Measurements from ENCODE around the gene ERFE. TPM values are rescaled to one million over a fixed set of nuclear protein-coding genes. Genes with fewer than 3 reads are reported as not detected.
"Not testable (repeated sequence)": the region's sequence is repeated elsewhere in the genome, so short reads cannot be mapped to it uniquely, and the experiment has no call there.

ERFE gene
- total RNA-seq, 1 donor from 2014 or later: not detected

DNA sequence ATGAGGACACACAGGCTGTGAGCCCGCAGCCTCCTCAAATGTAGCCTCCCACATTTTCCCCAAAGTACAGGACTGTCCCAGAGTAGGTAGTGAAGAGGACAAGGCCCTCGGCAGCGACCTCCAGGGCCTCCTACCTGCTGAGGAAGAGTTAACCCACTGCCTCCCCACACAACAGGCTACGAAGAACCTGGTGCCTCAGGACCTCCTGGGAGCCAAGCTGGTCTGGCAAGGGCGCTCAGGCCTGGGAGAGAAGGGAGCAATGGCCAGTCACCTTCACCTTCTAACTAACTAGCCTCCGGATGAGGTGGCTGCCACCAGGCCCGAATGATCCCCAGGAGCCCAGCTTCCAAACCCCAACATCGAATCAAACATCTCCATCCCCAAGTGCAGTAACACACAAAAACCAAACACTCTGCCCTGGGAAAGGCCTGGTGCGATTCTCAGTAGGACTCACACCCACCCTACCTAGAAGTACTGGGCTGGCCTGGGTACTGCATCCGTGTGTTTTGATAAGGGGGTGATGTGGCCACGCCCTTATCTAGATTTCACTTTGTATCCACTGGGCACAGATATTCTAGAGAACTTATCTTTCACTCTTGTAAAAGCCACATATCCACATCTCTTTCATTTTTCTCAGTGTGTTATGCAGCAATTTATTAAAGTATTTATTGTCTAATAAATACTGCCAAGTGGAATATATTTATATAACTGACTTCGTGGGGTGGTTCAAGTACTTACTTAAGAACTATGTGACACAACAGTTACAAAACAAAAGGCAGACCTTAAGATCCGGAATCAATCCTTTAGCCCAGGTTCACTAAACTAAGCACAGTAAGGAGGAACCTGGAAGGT is 9.7 kb downstream of the ERFE start:
- no peak for DNase-seq (ENCODE audit: low read depth in 2 of 2)

GRCh38 chr2:238169048-238169707 is 10.4 kb downstream of the ERFE start:
- DNase-seq (ENCODE audit: low read depth in 2 of 2): peak; percentile 80 to 83

- DNase-seq (ENCODE audit: low read depth in 2 of 2): peak; percentile 85 to 91
Observed at GRCh38 chr2:238169708-238170251, 11.0 kb downstream of the ERFE start.

GRCh38 chr2:238170386-238171071 is 11.8 kb downstream of the ERFE start:
- DNase-seq (ENCODE audit: low read depth in 2 of 2): peak; percentile 19 to 48

DNA sequence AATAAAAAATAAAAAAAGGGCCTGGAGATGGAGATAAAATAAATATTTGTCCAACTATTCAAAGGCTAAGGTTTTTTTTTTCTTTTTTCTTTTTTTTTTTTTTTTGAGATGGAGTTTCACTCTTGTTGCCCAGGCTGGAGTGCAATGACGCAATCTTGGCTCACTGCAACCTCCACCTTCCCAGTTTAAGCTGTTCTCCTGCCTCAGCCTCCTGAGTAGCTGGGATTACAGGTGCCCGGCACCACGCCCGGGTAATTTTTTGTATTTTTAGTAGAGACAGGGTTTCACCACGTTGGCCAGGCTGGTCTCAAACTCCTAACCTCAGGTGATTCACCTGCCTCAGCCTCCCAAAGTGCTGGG is 12.3 kb downstream of the ERFE start:
- not testable (repeated sequence) for DNase-seq (ENCODE audit: low read depth in 2 of 2)

DNA sequence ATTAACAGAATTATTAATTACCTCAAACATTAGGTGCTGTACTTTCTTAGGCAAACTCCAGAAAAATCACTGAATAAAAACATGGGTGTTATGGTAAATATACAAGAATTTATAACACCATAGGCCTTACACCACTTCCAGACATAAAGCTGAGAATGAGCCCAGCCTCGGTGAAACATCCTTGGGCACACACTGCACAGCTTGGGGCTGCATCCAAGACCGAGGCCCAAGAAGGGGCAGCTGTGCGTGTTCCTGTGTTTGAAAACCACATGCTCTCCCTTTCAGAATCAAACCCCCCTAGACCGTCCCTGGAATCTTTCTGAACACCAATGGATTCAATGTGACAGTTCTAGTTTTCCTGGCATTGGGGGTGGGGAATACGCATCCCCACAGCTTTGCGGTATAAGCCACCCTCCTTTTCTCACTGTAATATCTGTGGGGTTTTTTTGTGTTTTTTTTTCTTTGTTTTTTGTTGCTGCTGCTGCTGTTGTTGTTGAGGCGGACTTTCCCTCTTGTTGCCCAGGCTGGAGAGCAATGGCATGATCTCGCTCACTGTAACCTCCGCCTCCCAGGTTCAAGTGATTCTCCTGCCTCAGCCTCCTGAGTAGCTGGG is 12.9 kb downstream of the ERFE start:
- no peak for DNase-seq (ENCODE audit: low read depth in 2 of 2)

DNA sequence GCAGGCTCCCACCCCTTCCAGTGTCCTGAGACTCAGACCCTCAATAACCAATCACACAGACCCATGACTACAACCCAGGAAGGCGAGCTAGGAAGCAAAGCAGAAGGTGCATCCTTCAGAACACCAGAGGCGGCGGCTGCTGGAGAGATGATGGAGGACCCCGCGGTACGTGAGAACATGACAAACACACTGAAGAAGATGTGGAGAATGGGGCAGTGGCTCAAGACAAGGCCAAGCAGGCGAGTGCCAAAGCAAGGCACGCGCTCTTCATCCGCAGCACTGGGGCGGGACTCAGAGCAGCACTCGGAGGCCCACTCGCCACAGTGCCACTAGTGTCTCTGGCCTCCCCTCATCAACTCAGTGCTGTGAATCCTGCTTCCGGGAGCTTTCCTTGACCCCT is 13.7 kb downstream of the ERFE start:
- no peak for DNase-seq (ENCODE audit: low read depth in 2 of 2)

DNA sequence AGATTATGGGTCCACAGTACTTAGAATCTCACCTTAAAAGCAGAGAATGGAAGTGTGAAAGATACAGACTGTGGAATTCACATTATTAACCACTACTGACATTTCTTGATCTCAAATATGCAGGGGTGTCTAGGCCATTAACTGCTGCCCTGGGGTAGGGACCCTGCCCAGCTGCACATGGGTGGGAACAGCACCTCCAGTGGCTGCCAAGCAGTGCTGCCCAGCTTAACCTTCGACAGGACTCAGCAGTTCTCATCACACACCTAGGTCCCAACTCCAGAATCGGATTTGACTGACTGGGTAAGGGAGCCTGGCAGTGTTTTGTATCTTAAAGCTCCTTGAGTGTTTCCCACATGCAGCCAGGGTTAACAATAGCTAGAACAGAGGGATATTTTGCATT is 14.9 kb downstream of the ERFE start:
- no peak for DNase-seq (ENCODE audit: low read depth in 2 of 2)

GRCh38 chr2:238174291-238174690 is 15.5 kb downstream of the ERFE start:
- no peak for DNase-seq (ENCODE audit: low read depth in 2 of 2)

DNA sequence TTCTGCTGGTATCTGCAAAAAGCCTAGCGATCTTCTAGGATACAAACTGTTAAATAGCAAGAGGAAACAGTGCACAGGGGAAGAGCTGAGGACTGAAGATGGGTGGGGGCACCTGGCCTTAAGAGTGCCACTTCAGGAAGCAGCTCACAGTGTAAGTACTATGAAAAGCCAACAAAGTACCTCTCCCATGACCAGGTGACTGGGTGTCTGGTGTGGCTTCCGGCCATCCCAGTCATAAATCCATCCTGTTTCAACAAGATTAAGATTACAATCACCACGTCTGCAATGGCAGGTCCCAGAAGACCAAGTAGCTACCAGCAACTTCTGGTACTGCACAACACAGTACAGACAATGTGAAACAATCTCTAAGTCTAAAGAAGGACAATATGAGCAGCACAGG is 15.9 kb downstream of the ERFE start:
- DNase-seq (ENCODE audit: low read depth in 2 of 2): no peak

DNA sequence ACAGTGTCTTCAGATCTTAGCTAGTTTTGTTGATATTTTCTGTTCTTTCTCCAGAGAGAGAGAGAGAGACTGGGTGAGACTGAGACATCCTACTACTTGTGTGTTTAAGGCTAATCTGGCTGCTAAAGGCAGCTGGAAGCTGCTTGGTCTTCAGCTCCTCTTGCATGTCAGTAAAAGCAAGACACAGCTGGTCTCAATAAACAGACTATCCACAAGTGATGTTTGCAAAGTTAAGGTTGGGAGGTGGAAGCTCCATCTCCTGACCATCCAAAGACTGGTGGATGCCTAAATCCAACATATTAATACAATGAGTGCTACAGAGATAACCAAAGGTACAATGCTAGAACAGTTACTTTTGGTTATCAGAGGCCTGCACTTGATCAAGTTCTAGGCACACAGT is 17.8 kb downstream of the ERFE start:
- DNase-seq (ENCODE audit: low read depth in 2 of 2): no peak

- DNase-seq (ENCODE audit: low read depth in 2 of 2): no peak
Observed at GRCh38 chr2:238180554-238180953, 21.8 kb downstream of the ERFE start.

DNA sequence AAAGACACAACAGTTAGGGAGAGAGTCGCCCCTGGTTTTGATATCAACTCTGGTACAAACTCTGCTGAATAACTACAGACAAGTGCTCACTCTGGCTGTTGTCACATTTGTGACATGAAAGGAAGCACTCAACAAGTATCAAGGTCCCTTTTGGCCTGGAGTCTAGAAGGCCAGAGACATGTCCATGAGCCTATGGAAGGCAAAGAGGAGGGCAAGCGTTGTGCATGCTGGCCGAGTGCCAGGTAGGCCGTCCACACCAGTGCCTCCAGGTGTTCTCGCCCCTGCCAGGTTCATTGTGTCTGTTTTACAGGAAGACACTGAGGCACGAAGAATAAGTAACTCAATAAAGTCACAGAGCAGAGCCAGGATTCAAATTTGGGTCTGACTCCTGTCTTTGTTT is 23.6 kb downstream of the ERFE start:
- DNase-seq (ENCODE audit: low read depth in 2 of 2): no peak

- no peak for DNase-seq (ENCODE audit: low read depth in 2 of 2)
Observed at GRCh38 chr2:238183821-238184220, 25.1 kb downstream of the ERFE start.

DNA sequence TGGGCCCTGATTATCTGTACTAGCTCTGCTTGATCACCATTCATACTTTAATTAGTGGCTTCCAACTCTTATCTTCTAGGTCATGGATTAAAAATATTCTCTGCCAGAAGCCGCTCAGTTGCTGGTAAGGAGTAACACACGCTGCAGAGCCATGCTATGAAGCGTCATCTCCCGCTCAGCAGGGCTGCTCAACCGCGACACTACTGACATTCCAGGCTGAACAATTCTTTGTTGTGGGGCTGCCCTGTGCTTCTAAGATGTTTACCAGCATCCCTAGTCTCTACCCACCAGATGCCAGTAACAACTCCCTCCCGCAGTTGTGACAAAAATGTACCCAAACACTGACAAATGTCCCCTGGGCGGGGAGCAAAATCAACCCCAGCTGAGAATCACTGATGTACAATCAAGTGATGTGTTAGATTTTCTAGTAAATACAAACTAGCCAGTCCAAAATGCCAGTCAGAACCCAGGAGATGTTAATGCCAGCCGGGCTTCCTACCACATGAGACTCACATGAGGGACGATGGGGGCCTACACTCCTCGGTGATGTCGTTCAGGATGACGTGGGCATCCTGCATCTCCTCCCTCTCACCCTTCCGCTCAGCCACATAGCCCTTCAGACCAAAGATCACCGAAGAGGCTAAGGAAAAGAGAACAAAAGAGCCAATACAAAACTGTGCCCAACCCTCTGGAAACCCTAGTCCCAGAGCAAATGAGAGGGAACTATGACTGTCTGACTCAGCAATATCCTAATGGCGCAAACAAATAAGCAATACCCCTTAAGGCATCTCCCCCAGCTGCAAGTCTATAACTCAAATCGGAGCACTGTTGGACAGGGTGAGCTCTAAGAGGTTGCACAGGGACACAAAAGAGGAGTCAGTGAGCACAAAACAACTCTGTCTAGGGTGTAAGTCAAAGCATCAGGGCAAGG is 29.1 kb downstream of the ERFE start:
- no peak for DNase-seq (ENCODE audit: low read depth in 2 of 2)

GRCh38 chr2:238190445-238190844 is 31.7 kb downstream of the ERFE start:
- no peak for DNase-seq (ENCODE audit: low read depth in 2 of 2)

GRCh38 chr2:238202326-238203093 is 43.7 kb downstream of the ERFE start:
- peak; percentile 26 to 27 for DNase-seq (ENCODE audit: low read depth in 2 of 2)

- peak; percentile 86 to 90 for DNase-seq (ENCODE audit: low read depth in 2 of 2)
Observed at GRCh38 chr2:238203094-238203972, 44.6 kb downstream of the ERFE start, which contains the start of gene ILKAP. ILKAP (minus strand) TSS chr2:238203695; CDS start chr2:238203553, 142 bp downstream.
